ENCODE data around the gene RASD1.

Gene RASD1

GRCh38 chr17:17540278-17540906 is 44.2 kb upstream of the RASD1 start:
- no peaks in the 10 kb centered on the region for H3K27me3 ChIP-seq (ENCODE audit: insufficient read depth, poor library complexity, severe bottlenecking)
- TF ChIP-seq REST (IDR thresholded peaks at IDR 0.05; ENCODE audit: insufficient replicate concordance, low read depth) (no peak), GABPA (IDR thresholded peaks at IDR 0.05; ENCODE audit: low read depth) (no peak), POLR2AphosphoS5 (IDR thresholded peaks at IDR 0.05; ENCODE audit: low read depth) (no peak), SPI1 (IDR thresholded peaks at IDR 0.05; ENCODE audit: borderline replicate concordance, low read depth) (no peak), CTCF (IDR thresholded peaks at IDR 0.05; ENCODE audit: insufficient read depth, low read length) (no peak)
- H3K27ac ChIP-seq (replicated peaks) = no peak overlapping the region
- no peak overlapping the region for H3K4me3 ChIP-seq (replicated peaks; ENCODE audit: insufficient read depth, low read length)
- no peak for DNase-seq (ENCODE audit: low read depth in 1 of 2, low spot score in 1 of 2)

GRCh38 chr17:17539591-17539990 is 43.4 kb upstream of the RASD1 start:
- TF ChIP-seq CTCF (IDR thresholded peaks at IDR 0.05; ENCODE audit: insufficient read depth, low read length) (no peak), GABPA (IDR thresholded peaks at IDR 0.05; ENCODE audit: low read depth) (no peak), SPI1 (IDR thresholded peaks at IDR 0.05; ENCODE audit: borderline replicate concordance, low read depth) (no peak), POLR2AphosphoS5 (IDR thresholded peaks at IDR 0.05; ENCODE audit: low read depth) (no peak), REST (IDR thresholded peaks at IDR 0.05; ENCODE audit: insufficient replicate concordance, low read depth) (no peak)
- Histone ChIP-seq H3K4me3 (replicated peaks; ENCODE audit: insufficient read depth, low read length) (no peak overlapping the region), H3K27me3 (ENCODE audit: insufficient read depth, poor library complexity, severe bottlenecking) (no peaks in the 10 kb centered on the region), H3K27ac (replicated peaks) (no peak overlapping the region)
- DNase-seq (ENCODE audit: low read depth in 1 of 2, low spot score in 1 of 2) = no peak

- Histone ChIP-seq H3K27me3 (ENCODE audit: insufficient read depth, poor library complexity, severe bottlenecking) (no peaks in the 10 kb centered on the region), H3K27ac (replicated peaks) (no peak overlapping the region), H3K4me3 (replicated peaks; ENCODE audit: insufficient read depth, low read length) (no peak overlapping the region)
- DNase-seq (ENCODE audit: low read depth in 1 of 2, low spot score in 1 of 2) = no peak
- TF ChIP-seq REST (IDR thresholded peaks at IDR 0.05; ENCODE audit: insufficient replicate concordance, low read depth) = no peak
- no peak for TF ChIP-seq GABPA (IDR thresholded peaks at IDR 0.05; ENCODE audit: low read depth)
- TF ChIP-seq CTCF (IDR thresholded peaks at IDR 0.05; ENCODE audit: insufficient read depth, low read length) = no peak
- TF ChIP-seq SPI1 (IDR thresholded peaks at IDR 0.05; ENCODE audit: borderline replicate concordance, low read depth) = no peak
- TF ChIP-seq POLR2AphosphoS5 (IDR thresholded peaks at IDR 0.05; ENCODE audit: low read depth) = no peak
Measured at GRCh38 chr17:17538417-17539391, 42.5 kb upstream of the RASD1 start.

All from HL-60 (cell line).